ENCODE measurements around the gene DKK3.

- TF ChIP-seq TCF4 (CRISPR knock-in tag; IDR thresholded peaks at IDR 0.05; ENCODE audit: borderline replicate concordance) (no peak), ZNF8 (CRISPR knock-in tag; IDR thresholded peaks at IDR 0.05) (no peak), PATZ1 (CRISPR knock-in tag; IDR thresholded peaks at IDR 0.05; ENCODE audit: borderline replicate concordance) (no peak)
Measured at GRCh38 chr11:11961399-11962028, 46.9 kb downstream of the DKK3 start.

All from SK-N-SH treated with all-trans-retinoic acid at 6 μM for 48 hours (cell line).